Suppressor macrophage treated with lipopolysaccharide for 1 hour (primary cell): ENCODE data around the gene CD248.

Source experiments
- DNase-seq, 3 donors: peaks; one replicate each; pipeline ENCODE4 v3.0.0-alpha.2; 2020 to 2022

The CD248 gene

DNA sequence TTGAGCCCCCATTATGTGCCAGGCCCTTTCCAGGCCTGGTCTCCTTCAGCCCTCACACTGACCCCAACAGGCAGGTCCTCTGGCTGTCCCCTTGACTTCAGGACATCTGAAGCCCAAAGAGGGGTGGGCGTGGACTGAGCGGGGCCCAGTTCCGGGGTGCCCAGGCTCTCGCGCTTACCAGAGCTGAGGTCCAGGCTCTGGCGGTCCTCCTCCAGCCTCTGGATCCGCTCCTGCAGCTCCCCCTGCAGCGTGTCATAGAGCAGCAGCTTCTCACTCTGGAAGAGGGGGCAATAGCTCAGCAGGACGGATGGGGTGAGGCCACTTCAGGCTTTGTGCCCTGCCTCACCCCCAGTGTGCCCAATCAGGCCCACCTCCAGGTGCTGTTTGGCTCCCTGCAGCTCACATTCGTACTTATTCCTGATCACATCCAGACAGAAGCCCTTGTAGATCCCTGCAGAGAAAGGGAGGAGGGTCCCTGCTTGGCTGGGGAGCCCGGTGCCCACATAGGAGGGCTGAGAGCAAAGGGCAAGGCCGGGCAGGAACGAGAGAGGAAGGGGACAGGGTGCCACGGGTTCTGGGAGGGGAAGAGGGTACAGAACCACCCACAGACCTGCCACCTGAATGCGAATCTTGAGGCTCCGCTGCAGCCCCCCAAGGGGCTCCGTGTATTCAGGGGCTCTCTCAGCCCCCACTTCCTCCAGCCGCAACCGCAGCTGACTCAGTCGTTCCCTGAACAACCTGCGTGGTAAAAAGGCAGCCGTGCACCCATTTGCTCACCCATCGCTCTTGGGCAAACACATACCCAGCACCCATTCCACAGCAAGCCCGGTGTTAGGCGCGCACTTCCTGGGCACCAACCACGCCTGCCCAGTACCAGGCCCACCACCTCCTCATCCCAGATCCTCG lies 24.0 kb upstream of the CD248 start:
- no peak for DNase-seq

DNA sequence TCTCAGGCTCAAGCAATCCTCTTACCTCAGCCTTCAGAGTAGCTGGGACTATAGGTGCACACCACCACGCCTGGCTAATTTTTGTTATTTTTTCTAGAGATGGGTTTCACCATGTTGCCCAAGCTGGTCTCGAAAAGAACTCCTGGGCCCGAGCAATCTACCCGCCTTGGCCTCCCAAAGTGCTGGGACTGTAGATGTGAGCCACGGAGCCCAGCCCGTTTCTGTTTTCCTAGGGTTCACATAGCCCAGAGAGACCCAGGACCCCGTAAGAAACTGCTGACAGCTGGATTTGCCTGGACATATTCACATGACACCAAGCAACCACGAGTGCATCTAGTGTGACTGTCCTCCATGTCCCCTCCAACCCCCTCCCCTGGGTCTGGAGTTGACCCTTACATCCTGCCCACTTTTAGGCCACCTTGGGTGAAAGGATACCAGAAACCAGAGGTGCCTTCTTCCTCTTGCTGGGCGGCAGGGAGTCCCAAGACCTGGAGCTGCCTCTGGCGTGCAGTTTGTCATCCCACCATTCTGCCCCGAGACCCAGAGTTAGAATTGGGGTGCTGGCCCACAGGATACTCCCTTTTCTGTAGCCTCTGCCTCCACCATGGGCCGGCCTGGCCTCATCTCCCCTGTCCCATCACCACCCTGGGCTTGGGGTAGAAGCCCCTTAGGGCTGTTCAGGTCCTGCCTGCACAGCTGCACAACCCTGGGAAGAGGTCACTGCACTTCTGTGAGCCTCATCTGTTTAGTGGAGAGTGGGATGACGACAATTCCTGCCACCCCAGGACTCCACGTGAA lies 23.0 kb upstream of the CD248 start:
- DNase-seq = no peak

GRCh38 chr11:66339162-66339675 lies 22.4 kb upstream of the CD248 start:
- DNase-seq = no peak

GRCh38 chr11:66338276-66339161 lies 21.7 kb upstream of the CD248 start:
- DNase-seq = no peak

DNA sequence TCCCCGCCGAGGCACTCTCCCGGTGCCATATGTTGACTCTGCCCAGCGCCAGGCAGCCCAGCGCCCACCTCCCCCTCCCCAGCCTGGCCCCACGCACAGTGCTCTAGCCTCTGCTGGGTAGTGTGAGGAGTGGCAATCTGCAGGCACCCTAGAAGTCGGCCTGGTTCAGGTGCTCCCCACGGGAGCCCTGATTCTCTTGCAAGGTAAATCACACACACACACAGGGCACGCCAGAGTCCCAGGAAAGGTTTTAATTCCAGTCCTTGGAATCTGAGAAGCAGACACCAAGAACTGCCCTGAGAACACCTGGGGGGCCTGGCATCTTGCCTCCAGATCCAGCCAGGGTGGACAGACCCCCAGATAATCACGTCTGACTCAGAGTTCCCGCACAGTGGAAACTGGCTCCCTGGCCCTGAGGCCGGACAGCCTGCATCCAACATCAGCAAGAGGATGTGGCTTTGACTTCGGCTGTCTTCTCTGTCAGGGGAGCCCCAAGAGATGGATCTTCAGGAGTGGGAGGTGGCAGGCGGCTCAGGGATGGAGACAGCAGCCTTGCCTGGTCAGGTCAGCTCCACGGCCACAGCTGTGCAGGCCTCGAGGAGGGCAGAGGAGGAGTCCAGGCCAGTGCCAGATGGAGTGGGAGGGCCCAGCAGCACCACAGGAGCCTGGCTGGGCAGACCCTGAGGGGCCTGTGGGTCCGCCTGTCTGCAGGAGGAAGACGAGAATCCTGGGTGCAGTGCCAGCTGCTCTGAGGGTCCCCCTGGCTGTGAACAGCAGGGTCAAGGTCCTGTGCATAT lies 20.5 kb upstream of the CD248 start:
- DNase-seq = no peak

DNA sequence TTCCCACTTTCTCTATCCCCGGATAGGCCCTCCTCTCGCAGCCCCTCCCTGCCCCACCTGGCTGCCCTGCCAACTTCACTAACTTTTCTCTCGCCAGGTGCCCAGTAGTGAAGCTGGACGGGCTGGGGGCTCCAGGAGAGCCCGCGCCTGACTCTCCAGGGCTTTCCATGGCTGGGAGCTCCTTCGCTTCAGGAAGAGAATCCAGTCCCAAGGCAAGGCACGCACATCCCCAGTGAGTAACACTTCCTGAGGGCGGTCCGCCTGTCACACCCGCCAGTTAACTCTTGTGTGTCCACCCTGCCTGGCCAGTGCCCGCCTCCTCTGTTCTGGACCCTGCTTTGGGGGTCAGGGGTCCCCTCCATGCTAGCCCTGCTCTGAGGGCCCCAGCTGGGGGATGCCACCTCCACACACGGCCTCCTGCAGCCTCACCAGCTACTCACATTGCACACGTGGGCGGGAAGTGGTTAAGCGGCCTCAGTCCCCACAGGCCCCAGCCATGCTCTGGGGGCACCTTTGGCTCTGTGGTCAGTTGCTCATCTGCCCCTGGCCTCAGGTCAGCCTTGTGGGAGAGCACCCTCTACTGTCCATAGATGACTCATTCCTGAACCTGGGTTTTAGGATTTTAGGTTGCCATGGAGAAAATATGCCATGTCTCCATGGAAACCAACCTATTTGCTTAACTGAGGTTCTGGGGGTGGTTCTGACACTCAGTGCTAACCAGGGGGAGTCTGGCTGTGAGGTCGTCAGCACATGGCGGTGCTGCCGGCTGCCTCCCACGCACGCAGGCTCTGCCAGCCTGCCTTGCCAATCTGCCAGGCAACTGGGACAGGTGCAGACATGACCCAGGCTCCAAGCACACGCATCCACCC lies 19.6 kb upstream of the CD248 start, which contains the start of gene RIN1:
Gene RIN1, minus strand, starts transcription at position 201 of the 869 bp plus-strand sequence. Its CDS starts 32 bp downstream, at position 169.
- peak; percentile 79 to 83 (median 81) for DNase-seq

GRCh38 chr11:66335531-66336233 lies 18.8 kb upstream of the CD248 start:
- DNase-seq = peak in 2 of 3 donors; percentile 18 to 44

GRCh38 chr11:66334605-66335442 lies 18.0 kb upstream of the CD248 start:
- peak; percentile 58 to 77 (median 65) for DNase-seq

- DNase-seq = no peak
These were observed 17.2 kb upstream of the CD248 start for GRCh38 chr11:66333896-66334604.

DNA sequence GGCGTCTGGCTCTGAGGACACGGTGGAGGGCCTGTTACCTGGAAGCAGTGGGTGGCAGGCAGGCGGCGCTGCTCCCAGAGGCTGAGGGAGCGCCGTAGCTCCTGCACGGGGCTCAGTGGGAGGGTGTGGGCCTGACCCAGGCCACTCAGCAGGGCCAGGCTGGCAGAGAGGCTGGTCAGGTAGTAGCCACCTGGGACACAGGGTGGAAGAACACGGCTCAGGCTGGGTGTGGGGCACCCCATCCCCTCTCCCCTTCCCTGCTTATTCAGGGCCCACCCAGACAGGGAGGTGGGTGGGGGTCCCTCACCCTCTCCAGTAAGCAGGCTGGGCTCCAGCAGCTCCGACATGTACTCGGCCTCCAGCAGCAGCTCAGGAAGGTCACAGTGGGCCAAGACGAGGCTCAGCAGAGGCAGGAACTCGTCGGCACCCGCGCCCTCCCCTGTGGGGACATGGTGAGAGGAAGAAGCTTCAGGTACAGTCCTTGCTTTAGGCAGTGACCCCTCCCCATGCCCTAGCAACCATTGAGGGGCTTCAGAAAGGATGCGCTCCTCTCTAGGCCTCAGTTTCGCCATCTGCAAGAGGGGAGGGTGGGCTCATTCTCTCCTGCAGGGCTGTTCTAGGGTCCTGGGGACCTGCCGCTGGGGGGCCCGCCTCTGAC lies 16.5 kb upstream of the CD248 start:
- DNase-seq = no peak

GRCh38 chr11:66332371-66333219 lies 15.8 kb upstream of the CD248 start:
- no peak for DNase-seq

DNA sequence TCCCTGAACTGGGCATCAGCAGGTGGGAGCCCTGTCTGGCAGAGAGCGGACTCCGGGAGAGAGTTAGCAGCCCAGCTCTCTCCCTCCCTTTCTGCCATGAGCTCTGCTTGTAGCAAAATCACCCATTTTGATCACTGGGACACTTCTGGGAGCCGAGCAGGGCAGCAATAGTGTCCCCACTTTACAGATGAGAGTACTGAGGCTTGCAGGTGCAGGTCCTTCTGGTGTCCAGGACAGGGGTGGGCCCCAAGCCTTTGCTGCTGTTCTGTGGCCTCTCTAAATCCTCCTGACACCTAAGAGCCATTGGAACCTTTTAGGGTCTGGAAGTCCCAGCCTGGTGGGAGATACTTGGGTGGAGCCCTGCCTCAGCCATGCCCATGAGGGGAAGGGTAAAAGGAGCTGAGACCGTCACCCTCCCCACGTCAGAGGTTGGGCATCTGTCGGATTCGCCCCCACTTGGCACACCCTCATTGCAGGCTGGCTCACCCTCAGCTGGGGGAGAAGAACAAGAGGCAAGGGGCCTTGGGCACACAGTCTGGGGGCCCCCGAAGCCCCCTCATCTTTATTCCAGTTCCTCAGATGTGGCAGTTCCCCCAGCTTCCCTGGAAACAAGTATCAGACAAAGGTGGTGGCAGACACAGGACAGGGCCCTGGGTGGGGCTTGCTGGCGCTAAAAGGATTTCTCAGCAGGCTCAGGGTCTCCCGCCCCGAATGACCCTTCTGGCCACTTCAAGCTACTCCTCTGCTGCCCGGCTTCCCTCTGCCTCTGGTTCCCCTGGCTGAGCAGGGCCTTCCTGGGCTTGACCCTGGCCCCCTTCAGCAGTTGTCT lies 14.9 kb upstream of the CD248 start:
- no peak for DNase-seq

DNA sequence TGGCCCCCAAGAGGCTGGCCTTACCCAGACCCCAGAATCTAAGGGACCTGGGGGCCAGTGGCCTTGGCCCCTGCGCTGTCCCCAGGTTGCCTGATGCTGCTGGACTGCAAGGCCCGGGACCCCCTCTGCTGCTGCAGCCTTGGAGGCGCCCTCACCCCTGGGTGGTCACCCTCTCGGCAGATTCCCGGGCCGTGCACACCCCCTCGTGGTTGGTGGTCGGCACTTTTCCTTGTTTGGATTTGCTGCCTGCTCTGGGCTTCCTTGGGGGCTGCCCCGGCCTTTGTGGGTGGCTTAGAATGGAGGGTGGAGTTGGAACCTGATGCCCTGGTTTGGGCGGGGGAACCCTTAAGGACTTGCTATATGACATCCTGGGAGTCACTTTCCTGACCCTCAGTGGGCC lies 14.1 kb upstream of the CD248 start:
- DNase-seq = no peak

DNA sequence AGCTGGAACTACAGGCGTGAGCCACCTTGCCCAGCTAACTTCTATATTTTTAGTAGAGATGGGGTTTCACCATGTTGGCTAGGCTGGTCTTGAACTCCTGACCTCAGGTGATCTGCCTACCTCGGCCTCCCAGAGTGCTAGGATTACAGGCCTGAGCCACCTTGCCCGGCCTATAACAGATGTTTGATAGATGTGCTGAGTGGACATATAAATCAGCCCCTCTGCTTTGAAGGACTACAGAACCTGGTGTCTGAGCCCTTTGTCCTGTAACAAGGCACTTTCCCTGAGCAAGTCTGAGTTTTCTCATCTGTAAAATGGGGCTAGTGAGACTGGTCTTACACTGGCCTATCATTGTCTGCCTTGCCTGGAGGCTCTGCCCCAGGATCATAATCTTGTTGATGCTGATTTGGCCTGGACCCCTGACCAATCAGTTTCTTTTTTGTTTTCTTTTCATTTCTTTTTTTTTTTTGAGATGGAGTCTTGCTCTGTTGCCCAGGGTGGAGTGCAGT lies 12.4 kb upstream of the CD248 start:
- no peak for DNase-seq

DNA sequence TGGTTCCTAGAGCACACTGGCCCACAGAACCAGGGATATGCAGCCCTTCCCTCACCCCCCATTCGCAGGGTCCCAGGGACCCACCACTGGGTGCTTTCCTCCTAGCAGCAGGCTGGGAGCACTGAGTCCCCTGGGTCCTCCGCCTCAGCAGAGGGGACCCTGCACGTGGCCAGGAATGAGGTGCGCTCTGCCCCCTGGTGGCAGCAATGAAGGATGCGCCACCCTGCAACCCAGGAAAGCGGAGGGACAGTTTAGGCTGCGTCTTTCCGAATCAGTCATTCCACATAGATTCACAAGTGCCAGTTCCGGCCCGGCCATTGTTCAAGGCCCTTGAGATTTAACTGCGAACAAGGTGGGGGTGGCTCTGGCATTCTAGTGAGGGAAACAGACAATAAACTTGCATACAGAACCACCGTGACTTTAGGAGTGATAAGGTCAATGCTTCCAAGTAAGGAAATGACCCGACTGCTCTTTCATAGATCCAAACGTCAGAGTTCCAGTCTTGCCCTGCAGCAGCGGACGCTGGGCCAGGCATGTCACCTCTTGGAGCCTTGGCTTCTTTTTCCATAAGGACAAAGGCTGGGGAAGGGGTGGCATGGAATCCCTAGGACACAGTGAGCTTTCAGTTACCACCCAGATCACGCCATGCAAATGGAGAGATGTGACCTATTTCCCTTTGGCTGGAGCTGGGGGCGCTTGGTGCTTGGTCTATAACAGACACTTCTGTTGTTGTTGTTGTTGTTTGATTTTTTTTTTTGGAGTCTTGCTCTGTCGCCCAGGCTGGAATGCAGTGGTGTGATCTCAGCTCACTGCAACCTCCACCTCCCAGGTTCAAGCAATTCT lies 11.7 kb upstream of the CD248 start:
- peak; percentile 76 to 86 (median 81) for DNase-seq
